HCT116 (cell line): ENCODE results near the gene PRDM11. TPM values are rescaled to one million over a fixed set of nuclear protein-coding genes. Genes with fewer than 3 reads are reported as not detected.
A peak's percentile ranks its signal among the peaks of the same experiment; 100 is the strongest.

ENCODE experiments used
- ATAC-seq: fragments of 200-7000 bp; cut with Tn5 transposase; 2 replicates; pipeline ENCODE4 v1.9.1; 2020; ENCODE audit warnings: mild to moderate bottlenecking, moderate library complexity
- BruUV-seq: library from RNA; stranded (reverse); fragments of 400-500 nt; replicated peaks from 2 replicates; lab custom pipeline; 2021; lab: Mats Ljungman, UMichigan
- CTCF ChIA-PET: fragments of 300-600 bp; sonication (Branson Sonifier 250); formaldehyde crosslinking; loops from one replicate; lab custom pipeline; 2021; ENCODE audit warnings: antibody characterized with exemption; lab: Charles Lee
- POLR2A ChIA-PET: fragments of 300-600, 350-600 bp; sonication (Branson Sonifier 250); formaldehyde crosslinking; loops from one replicate; lab custom pipeline; 2021; ENCODE audit warnings: antibody characterized with exemption; lab: Charles Lee
- RAD21 ChIA-PET, 2 experiments: fragments of 300-600 bp; sonication (Branson Sonifier 250); formaldehyde crosslinking; loops; one replicate each; lab custom pipeline; 2023; ENCODE audit warnings: low total read pairs in 2 of 2; ENCODE audit not compliant: uncharacterized antibody in 2 of 2, unreplicated experiment in 2 of 2, low non-redundant PET in 1 of 2; lab: Charles Lee
- DNase-seq: peaks from one replicate; pipeline ENCODE4 v3.0.0-alpha.2; 2010; ENCODE audit warnings: low read depth, low spot score
- H2AFZ ChIP-seq: fragments of 200-600 bp; shearing (Covaris generic), sonication (generic); 2 replicates; pipeline ENCODE4 v1.6.1; 2017; ENCODE audit warnings: low read depth, mixed run types, mixed read lengths, antibody characterized with exemption, low read length; ENCODE audit not compliant: poor library complexity, severe bottlenecking
- H3K27ac ChIP-seq: 2 replicates; pipeline ENCODE4 v1.5.1; 2012; ENCODE audit warnings: low read depth, low read length
- H3K27me3 ChIP-seq: fragments of 200-600 bp; sonication (generic); 2 replicates; pipeline ENCODE4 v1.6.1; 2016; ENCODE audit warnings: mixed run types, low read length, mixed read lengths; ENCODE audit not compliant: insufficient read depth
- H3K36me3 ChIP-seq, 2 experiments: fragments of 200-500 bp in 1 of 2; fragments of 200-600 bp in 1 of 2; sonication (Bioruptor generic) in 1 of 2; sonication (generic) in 1 of 2; 2 replicates each; pipeline versions ENCODE4 v1.5.1 to v1.6.1; 2014 to 2016; ENCODE audit warnings: low read length in 2 of 2, inconsistent platforms in 1 of 2, mixed read lengths in 1 of 2, mixed run types in 1 of 2; ENCODE audit not compliant: insufficient read depth in 2 of 2, control insufficient read depth in 1 of 2
- H3K4me1 ChIP-seq, 2 experiments: fragments of 200-600 bp in 1 of 2; sonication (generic) in 1 of 2; 2 replicates each; pipeline versions ENCODE4 v1.5.1 to v1.6.1; 2012 to 2017; ENCODE audit warnings: low read length in 2 of 2, inconsistent platforms in 1 of 2, mild to moderate bottlenecking in 1 of 2, mixed read lengths in 1 of 2, mixed run types in 1 of 2, moderate library complexity in 1 of 2; ENCODE audit not compliant: insufficient read depth in 2 of 2, control insufficient read depth in 1 of 2
- H3K4me2 ChIP-seq: fragments of 200-600 bp; sonication (generic); 2 replicates; pipeline ENCODE4 v1.6.1; 2017; ENCODE audit warnings: mixed run types, low read length, mixed read lengths
- H3K4me3 ChIP-seq, 2 experiments: fragments of 200-600 bp in 1 of 2; sonication (generic) in 1 of 2; replicated peaks in 1 of 2; 2 replicates each; pipeline ENCODE4 v1.5.1; 2011 to 2016; ENCODE audit warnings: low read length in 2 of 2, control low read depth in 1 of 2, low read depth in 1 of 2, mild to moderate bottlenecking in 1 of 2, mixed read lengths in 1 of 2, mixed run types in 1 of 2
- H3K79me2 ChIP-seq: fragments of 200-600 bp; sonication (generic); 2 replicates; pipeline ENCODE4 v1.6.1; 2017; ENCODE audit warnings: mild to moderate bottlenecking, mixed run types, low read length, moderate library complexity, mixed read lengths; ENCODE audit not compliant: insufficient read depth
- H3K9ac ChIP-seq: fragments of 200-600 bp; sonication (generic); 2 replicates; pipeline ENCODE4 v1.6.1; 2016; ENCODE audit warnings: low read length, mixed read lengths
- H3K9me2 ChIP-seq: fragments of 200-600 bp; sonication (generic), shearing (Covaris generic); 2 replicates; pipeline ENCODE4 v1.6.1; 2017; ENCODE audit warnings: mixed run types, mild to moderate bottlenecking, moderate library complexity; ENCODE audit not compliant: insufficient read depth
- H3K9me3 ChIP-seq, 2 experiments: fragments of 200-500 bp in 1 of 2; fragments of 200-600 bp in 1 of 2; sonication (Bioruptor generic) in 1 of 2; sonication (generic) in 1 of 2; 2 replicates each; pipeline ENCODE4 v1.6.1; 2014 to 2017; ENCODE audit warnings: low read length in 2 of 2, mixed read lengths in 2 of 2, inconsistent platforms in 1 of 2, low read depth in 1 of 2, mild to moderate bottlenecking in 1 of 2, mixed run types in 1 of 2, moderate library complexity in 1 of 2; ENCODE audit not compliant: control insufficient read depth in 1 of 2, insufficient read depth in 1 of 2
- H4K20me1 ChIP-seq: fragments of 200-600 bp; sonication (generic), shearing (Covaris generic); 2 replicates; pipeline ENCODE4 v1.6.1; 2017; ENCODE audit warnings: mixed run types, mild to moderate bottlenecking, moderate library complexity; ENCODE audit not compliant: insufficient read depth
- EZH2 ChIP-seq: fragments of 200-600 bp; sonication (generic); IDR thresholded peaks from 2 replicates; pipeline ENCODE4 v1.6.1; 2017; ENCODE audit warnings: antibody characterized with exemption, mixed run types
- RAD21 ChIP-seq: IDR thresholded peaks from 2 replicates; pipeline ENCODE4 v1.6.1; 2012; ENCODE audit warnings: low read depth, mild to moderate bottlenecking
- REST ChIP-seq: IDR thresholded peaks from 2 replicates; pipeline ENCODE4 v1.6.1; 2012; ENCODE audit warnings: low read depth
- intact Hi-C: fragments of 100-400 bp; cut with micrococcal nuclease; formaldehyde crosslinking; loops from 2 replicates; pipeline ENCODE4 v1.10.0; 2022
- total RNA-seq: library from RNA; stranded (reverse); gene quantifications from one replicate; pipeline ENCODE4 v1.2.1, GENCODE V29; 2021; ENCODE audit not compliant: unreplicated experiment
- TF ChIP-seq, protein P1 (sequence below), 3 experiments: fragments of 200-600 bp in 1 of 3; sonication (generic) in 1 of 3; IDR thresholded peaks in 2 of 3; conservative IDR thresholded peaks in 1 of 3; 2 replicates each; pipeline ENCODE4 v1.5.1; 2012 to 2017; ENCODE audit warnings: low read depth in 2 of 3, low read length in 2 of 3, antibody characterized with exemption in 1 of 3, borderline replicate concordance in 1 of 3, control low read depth in 1 of 3, mild to moderate bottlenecking in 1 of 3, mixed read lengths in 1 of 3, mixed run types in 1 of 3, moderate library complexity in 1 of 3; ENCODE audit not compliant: insufficient read depth in 1 of 3

Gene PRDM11
- total RNA-seq, 1 experiment from 2014 or later, result 9.3 TPM

DNA sequence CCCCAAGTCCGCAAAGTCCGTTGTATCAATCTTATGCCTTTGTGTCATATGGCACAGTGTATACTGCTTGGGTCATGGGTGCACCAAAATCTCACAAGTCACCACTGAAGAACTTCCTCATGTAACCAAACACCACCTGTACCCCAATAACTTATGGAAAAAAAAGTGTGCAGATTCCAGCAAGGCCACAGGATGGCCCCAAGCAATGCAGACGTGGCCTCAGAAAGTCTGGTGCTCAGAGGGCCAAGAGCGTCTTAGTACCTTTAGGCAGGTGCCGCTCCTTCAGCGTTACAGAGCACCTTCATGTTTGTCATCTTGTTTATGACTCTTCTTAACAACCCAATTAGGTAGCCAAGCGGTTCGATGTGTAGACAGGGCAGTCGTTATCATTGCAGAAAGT is 65.3 kb downstream of the PRDM11 start:
- no peaks in the 10 kb centered on the region for H4K20me1 ChIP-seq
- POLR2A ChIA-PET, result no interaction called here
- no peak overlapping the region for H3K9ac ChIP-seq
- H3K4me1 ChIP-seq, result no peaks in the 10 kb centered on the region
- no peak overlapping the region for H2AFZ ChIP-seq
- BruUV-seq, result no TSS peak
- no peaks in the 10 kb centered on the region for H3K27me3 ChIP-seq
- H3K4me3 ChIP-seq, result no peak overlapping the region
- H3K36me3 ChIP-seq, result no peaks in the 10 kb centered on the region
- no peaks in the 10 kb centered on the region for H3K9me3 ChIP-seq
- RAD21 ChIA-PET, result no interaction called here
- ATAC-seq (no peak), DNase-seq (no peak)
- H3K27ac ChIP-seq, result no peak overlapping the region
- CTCF ChIA-PET, result no interaction called here
- H3K4me2 ChIP-seq, result no peak overlapping the region
- no peak for TF ChIP-seq EZH2
- TF ChIP-seq, protein P1, sequence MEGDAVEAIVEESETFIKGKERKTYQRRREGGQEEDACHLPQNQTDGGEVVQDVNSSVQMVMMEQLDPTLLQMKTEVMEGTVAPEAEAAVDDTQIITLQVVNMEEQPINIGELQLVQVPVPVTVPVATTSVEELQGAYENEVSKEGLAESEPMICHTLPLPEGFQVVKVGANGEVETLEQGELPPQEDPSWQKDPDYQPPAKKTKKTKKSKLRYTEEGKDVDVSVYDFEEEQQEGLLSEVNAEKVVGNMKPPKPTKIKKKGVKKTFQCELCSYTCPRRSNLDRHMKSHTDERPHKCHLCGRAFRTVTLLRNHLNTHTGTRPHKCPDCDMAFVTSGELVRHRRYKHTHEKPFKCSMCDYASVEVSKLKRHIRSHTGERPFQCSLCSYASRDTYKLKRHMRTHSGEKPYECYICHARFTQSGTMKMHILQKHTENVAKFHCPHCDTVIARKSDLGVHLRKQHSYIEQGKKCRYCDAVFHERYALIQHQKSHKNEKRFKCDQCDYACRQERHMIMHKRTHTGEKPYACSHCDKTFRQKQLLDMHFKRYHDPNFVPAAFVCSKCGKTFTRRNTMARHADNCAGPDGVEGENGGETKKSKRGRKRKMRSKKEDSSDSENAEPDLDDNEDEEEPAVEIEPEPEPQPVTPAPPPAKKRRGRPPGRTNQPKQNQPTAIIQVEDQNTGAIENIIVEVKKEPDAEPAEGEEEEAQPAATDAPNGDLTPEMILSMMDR (IDR thresholded peaks at IDR 0.05 in 2 of 3, conservative IDR thresholded peaks at IDR 0.05 in 1 of 3; ENCODE audit: borderline replicate concordance in 1 of 3, insufficient read depth in 1 of 3, low read depth in 2 of 3, low read length in 2 of 3), result peak in 1 of 3 experiments; percentile 8; a peak in 1 of 6 replicates
- TF ChIP-seq RAD21, result peak; percentile 14; the same call in 1 of the 2 replicates
- no peak for TF ChIP-seq REST
- TF ChIP-seq, all 23 proteins: peak for 2
- Histone ChIP-seq H3K9me2 (no peaks in the 10 kb centered on the region), H3K79me2 (no peaks in the 10 kb centered on the region)
- intact Hi-C loops, result no loop called here
